ENCODE data around the gene LRFN4.

Gene LRFN4

GRCh38 chr11:66858939-66859685 lies 2.2 kb downstream of the LRFN4 start:
- no peak for DNase-seq

GRCh38 chr11:66859686-66860448 lies 3.0 kb downstream of the LRFN4 start:
- DNase-seq = no peak

GRCh38 chr11:66860449-66860831 lies 3.6 kb downstream of the LRFN4 start:
- DNase-seq = no peak

- DNase-seq = no peak
Observed at GRCh38 chr11:66861038-66861773, 4.3 kb downstream of the LRFN4 start.

GRCh38 chr11:66861774-66862558 lies 5.1 kb downstream of the LRFN4 start:
- DNase-seq = no peak

- no peak for DNase-seq
Observed at GRCh38 chr11:66862559-66863037, 5.7 kb downstream of the LRFN4 start.

- DNase-seq = no peak
Observed at GRCh38 chr11:66863428-66864125, 6.7 kb downstream of the LRFN4 start.

- DNase-seq = no peak
Observed at GRCh38 chr11:66864172-66864901, 7.5 kb downstream of the LRFN4 start.

- no peak for DNase-seq
Observed at GRCh38 chr11:66864924-66865697, 8.2 kb downstream of the LRFN4 start.

- no peak for DNase-seq
Observed at GRCh38 chr11:66866007-66866406, 9.1 kb downstream of the LRFN4 start.

- no peak for DNase-seq
Observed at GRCh38 chr11:66866511-66866986, 9.7 kb downstream of the LRFN4 start.

- DNase-seq = no peak
Observed at GRCh38 chr11:66867425-66868040, 10.7 kb downstream of the LRFN4 start.

- DNase-seq = no peak
Observed at GRCh38 chr11:66868082-66868725, 11.3 kb downstream of the LRFN4 start.

GRCh38 chr11:66868726-66869566 lies 12.1 kb downstream of the LRFN4 start:
- no peak for DNase-seq

- no peak for DNase-seq
Observed at GRCh38 chr11:66869567-66869870, 12.7 kb downstream of the LRFN4 start.

- DNase-seq = no peak
Observed at GRCh38 chr11:66870131-66870530, 13.3 kb downstream of the LRFN4 start.

GRCh38 chr11:66870616-66871520 lies 14.0 kb downstream of the LRFN4 start:
- DNase-seq = no peak

- DNase-seq = no peak
Observed at GRCh38 chr11:66871521-66871901, 14.6 kb downstream of the LRFN4 start.

Measured in SHP77 treated with DMSO at 0.1 percent for 48 hours (cell line).